Uterus (tissue), 2 donors: ENCODE measurements around the gene CLIP2.

Source experiments
- CTCF ChIP-seq, 4 experiments: fragments of 200-600 bp in 2 of 4; fragments of 450-650 bp in 2 of 4; sonication (generic) in 2 of 4; IDR thresholded peaks; one replicate each; pipeline ENCODE4 v1.5.1; 2016 to 2019; ENCODE audit warnings: antibody characterized with exemption in 4 of 4, mild to moderate bottlenecking in 2 of 4, moderate library complexity in 1 of 4
- POLR2A ChIP-seq, 2 donors: fragments of 450-650 bp; IDR thresholded peaks; one replicate each; pipeline ENCODE4 v1.6.1; 2016; ENCODE audit warnings: antibody characterized with exemption in 2 of 2, mild to moderate bottlenecking in 1 of 2, moderate library complexity in 1 of 2

- TF ChIP-seq CTCF (IDR thresholded peaks at IDR 0.05) (no peak), POLR2A (IDR thresholded peaks at IDR 0.05) (no peak)
Measured at GRCh38 chr7:74309181-74309580, 20.0 kb downstream of the CLIP2 start.
